ENCODE results near the gene EPM2A.

Gene EPM2A

GRCh38 chr6:145669627-145670034, 65.7 kb downstream of the EPM2A start:
- TF ChIP-seq CTCF (IDR thresholded peaks at IDR 0.05; ENCODE audit: control insufficient read depth, insufficient read depth, low read depth, low read length, missing control alignments) = no peak
- DNase-seq (ENCODE audit: low read depth) = peak; percentile 14
- H3K4me3 ChIP-seq (ENCODE audit: control insufficient read depth, low read depth, low read length) = no peak overlapping the region

GRCh38 chr6:145668844-145669243, 66.5 kb downstream of the EPM2A start:
- DNase-seq (ENCODE audit: low read depth) = no peak
- no peak for TF ChIP-seq CTCF (IDR thresholded peaks at IDR 0.05; ENCODE audit: control insufficient read depth, insufficient read depth, low read depth, low read length, missing control alignments)

GRCh38 chr6:145660676-145661075, 74.6 kb downstream of the EPM2A start:
- DNase-seq (ENCODE audit: low read depth) = no peak
- no peak for TF ChIP-seq CTCF (IDR thresholded peaks at IDR 0.05; ENCODE audit: control insufficient read depth, insufficient read depth, low read depth, low read length, missing control alignments)
- no peak overlapping the region for H3K4me3 ChIP-seq (ENCODE audit: control insufficient read depth, low read depth, low read length)

More at GRCh38 chr6:145668844-145669243, 66.5 kb downstream of the EPM2A start:
- no peak overlapping the region for H3K4me3 ChIP-seq (ENCODE audit: control insufficient read depth, low read depth, low read length)

GRCh38 chr6:145656128-145656527, 79.2 kb downstream of the EPM2A start:
- no peak for DNase-seq (ENCODE audit: low read depth)
- no peak overlapping the region for H3K4me3 ChIP-seq (ENCODE audit: control insufficient read depth, low read depth, low read length)
- TF ChIP-seq CTCF (IDR thresholded peaks at IDR 0.05; ENCODE audit: control insufficient read depth, insufficient read depth, low read depth, low read length, missing control alignments) = no peak

- no peak overlapping the region for H3K4me3 ChIP-seq (ENCODE audit: control insufficient read depth, low read depth, low read length)
- TF ChIP-seq CTCF (IDR thresholded peaks at IDR 0.05; ENCODE audit: control insufficient read depth, insufficient read depth, low read depth, low read length, missing control alignments) = no peak
- no peak for DNase-seq (ENCODE audit: low read depth)
Measured at GRCh38 chr6:145652572-145652971, 82.7 kb downstream of the EPM2A start.

- DNase-seq (ENCODE audit: low read depth) = no peak
- H3K4me3 ChIP-seq (ENCODE audit: control insufficient read depth, low read depth, low read length) = no peak overlapping the region
- no peak for TF ChIP-seq CTCF (IDR thresholded peaks at IDR 0.05; ENCODE audit: control insufficient read depth, insufficient read depth, low read depth, low read length, missing control alignments)
Measured at GRCh38 chr6:145651988-145652387, 83.3 kb downstream of the EPM2A start.

- H3K4me3 ChIP-seq (ENCODE audit: control insufficient read depth, low read depth, low read length) = no peak overlapping the region
- TF ChIP-seq CTCF (IDR thresholded peaks at IDR 0.05; ENCODE audit: control insufficient read depth, insufficient read depth, low read depth, low read length, missing control alignments) = no peak
- DNase-seq (ENCODE audit: low read depth) = no peak
Measured at GRCh38 chr6:145648149-145648548, 87.2 kb downstream of the EPM2A start.

Measured in AG09309 (cell line).